ENCODE data around the gene PTPN6.

DNA sequence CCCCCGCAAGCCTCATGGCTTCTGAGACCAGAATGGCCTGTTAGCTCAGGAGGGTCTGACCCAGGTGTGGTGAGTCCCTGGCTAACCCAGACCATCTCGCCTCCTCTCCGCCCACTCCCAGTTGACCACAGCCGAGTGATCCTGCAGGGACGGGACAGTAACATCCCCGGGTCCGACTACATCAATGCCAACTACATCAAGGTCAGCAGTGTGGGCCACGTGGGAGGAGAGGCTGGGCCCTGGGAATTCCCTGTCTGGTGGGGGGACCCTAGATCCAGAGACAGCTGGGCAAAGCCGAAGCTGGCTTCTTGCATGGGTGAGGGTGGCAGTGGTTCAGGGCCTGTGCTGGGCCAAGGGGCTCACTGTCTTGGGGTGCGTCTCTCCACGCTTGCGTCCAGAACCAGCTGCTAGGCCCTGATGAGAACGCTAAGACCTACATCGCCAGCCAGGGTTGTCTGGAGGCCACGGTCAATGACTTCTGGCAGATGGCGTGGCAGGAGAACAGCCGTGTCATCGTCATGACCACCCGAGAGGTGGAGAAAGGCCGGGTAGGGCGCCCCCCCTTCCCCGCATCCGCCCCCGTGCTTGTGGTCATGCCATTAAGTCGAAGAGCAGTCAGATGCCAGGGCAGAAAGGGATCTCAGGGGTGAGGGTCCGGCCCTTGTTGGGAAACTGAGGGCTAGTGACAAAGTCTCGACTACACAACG lies 5.0 kb downstream of the PTPN6 start:
- TF ChIP-seq CTCF (IDR thresholded peaks at IDR 0.05) (no peak), POLR2AphosphoS5 (IDR thresholded peaks at IDR 0.05; ENCODE audit: low read depth, low read length) (no peak)

All from Panc1 (cell line).